HUES48 (cell line): Measurements from ENCODE around the gene RUBCN.

Source experiments
- H3K27ac ChIP-seq: one replicate; pipeline ENCODE4 v1.7.0; 2013; ENCODE audit warnings: low read depth, low read length, inconsistent platforms
- H3K27me3 ChIP-seq: 2 replicates; pipeline ENCODE4 v1.6.1; 2013; ENCODE audit warnings: mild to moderate bottlenecking, low read length; ENCODE audit not compliant: control insufficient read depth, insufficient read depth
- H3K36me3 ChIP-seq: 2 replicates; pipeline ENCODE4 v1.6.1; 2013; ENCODE audit warnings: low read length; ENCODE audit not compliant: control insufficient read depth, insufficient read depth
- H3K4me1 ChIP-seq: 2 replicates; pipeline ENCODE4 v1.6.1; 2013; ENCODE audit warnings: mild to moderate bottlenecking, low read length; ENCODE audit not compliant: control insufficient read depth, insufficient read depth
- H3K4me3 ChIP-seq: 2 replicates; pipeline ENCODE4 v1.5.1; 2013; ENCODE audit warnings: mild to moderate bottlenecking, low read depth, low read length
- H3K9ac ChIP-seq: 2 replicates; pipeline ENCODE4 v1.6.1; 2013; ENCODE audit warnings: mild to moderate bottlenecking, low read depth, low read length, moderate library complexity
- H3K9me3 ChIP-seq: 2 replicates; pipeline ENCODE4 v1.6.1; 2013; ENCODE audit warnings: low read length; ENCODE audit not compliant: control insufficient read depth, insufficient read depth

Gene RUBCN

DNA sequence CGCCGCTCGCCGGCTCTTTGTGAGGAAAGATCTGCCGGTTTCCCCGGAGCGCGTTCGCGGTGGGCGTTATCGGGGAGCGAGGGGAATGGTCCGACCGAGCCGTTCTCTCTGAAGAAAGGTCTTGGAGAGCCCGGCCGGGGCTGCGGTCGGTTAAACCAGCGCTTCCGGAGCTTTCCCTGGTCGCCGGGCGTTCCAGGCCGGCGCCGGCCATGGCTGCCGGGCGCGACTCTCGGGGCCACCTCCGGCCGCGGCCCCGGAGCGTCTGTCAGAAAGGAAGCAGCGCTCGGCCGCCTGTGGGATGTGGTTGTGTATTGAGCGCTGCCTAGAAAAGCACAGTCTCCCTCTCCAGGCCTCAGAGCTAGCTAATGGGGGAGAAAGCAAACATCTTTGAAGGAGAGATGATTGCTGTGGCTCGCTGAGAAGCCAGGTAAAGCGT, 13.7 kb upstream of the RUBCN start:
- peaks cover 43% of the 10 kb centered on the region for H3K27me3 ChIP-seq
- H3K27ac ChIP-seq = no peak overlapping the region
- H3K4me1 ChIP-seq = peaks cover 11% of the 10 kb centered on the region; the same call in 1 of the 2 replicates
- H3K4me3 ChIP-seq = peak overlapping the region; percentile 78
- H3K9me3 ChIP-seq = no peaks in the 10 kb centered on the region
- no peaks in the 10 kb centered on the region for H3K36me3 ChIP-seq
- H3K9ac ChIP-seq = no peak overlapping the region

DNA sequence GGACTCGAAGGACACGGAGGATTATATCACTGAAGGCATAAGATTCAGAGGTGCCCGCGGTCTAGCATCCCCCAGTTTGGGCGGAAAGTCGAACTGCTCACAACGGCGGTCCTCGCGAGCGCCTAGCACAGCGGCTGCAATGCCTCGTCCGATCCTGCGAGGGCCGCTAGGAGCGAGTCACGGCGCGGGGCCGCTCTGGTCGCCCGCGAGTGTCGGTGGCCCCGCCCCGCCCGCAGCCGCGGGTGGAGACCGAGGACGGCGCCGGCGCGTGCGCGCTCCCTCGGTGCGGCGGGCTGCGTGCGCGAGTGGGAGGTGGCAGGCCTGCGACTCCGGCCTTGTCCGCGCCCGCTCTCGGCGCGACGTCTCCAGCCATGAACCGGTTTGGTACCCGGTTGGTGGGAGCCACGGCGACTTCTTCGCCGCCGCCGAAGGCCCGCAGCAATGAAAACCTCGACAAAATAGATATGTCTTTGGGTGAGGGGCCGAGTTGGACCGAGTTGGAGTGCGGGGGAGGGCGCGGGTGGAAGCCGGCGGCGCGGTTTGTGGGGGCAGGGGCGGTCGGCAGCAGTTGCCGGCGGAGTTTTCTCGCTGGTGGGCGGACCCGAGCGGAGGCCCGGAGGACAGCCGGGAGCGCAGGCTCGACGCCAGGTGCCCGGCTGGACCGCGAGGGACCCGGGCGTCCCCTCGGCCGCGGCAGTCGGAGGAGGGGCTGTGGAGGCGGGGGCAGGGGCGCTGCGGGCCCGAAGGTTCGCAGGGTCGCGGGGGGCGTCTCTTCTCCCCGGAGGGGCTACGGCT, 13.1 kb upstream of the RUBCN start, which contains the start of gene FYTTD1:
FYTTD1 (plus strand) TSS at position 283 of the 795 bp plus-strand sequence; CDS start at position 372, 89 bp downstream.
- no peaks in the 10 kb centered on the region for H3K36me3 ChIP-seq
- no peak within 1 kb of the TSS for H3K27ac ChIP-seq
- peaks cover 11% of the 10 kb centered on the region; the same call in 1 of the 2 replicates for H3K4me1 ChIP-seq
- H3K9me3 ChIP-seq = no peaks in the 10 kb centered on the region
- peaks cover 43% of the 10 kb centered on the region for H3K27me3 ChIP-seq
- no peak within 1 kb of the TSS; the same call in 1 of the 2 replicates for H3K9ac ChIP-seq
- peak within 1 kb of the TSS; percentile 78 for H3K4me3 ChIP-seq

DNA sequence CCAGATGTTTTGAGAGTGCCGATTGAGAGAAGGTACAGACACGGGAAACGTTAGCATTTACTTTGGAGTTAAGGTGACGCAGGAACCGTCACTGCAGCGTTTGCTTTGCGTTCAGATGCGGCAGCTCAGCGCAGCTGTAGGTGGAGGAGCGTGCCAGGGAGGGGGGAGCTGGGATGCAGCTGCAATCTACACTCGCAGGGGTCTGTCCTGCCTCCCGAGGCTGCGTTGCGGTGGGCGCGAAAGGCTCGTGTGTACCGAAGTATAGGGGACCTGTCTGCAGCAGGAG, 12.6 kb upstream of the RUBCN start:
- H3K4me3 ChIP-seq = peak overlapping the region; percentile 78
- no peaks in the 10 kb centered on the region for H3K9me3 ChIP-seq
- no peaks in the 10 kb centered on the region for H3K36me3 ChIP-seq
- peaks cover 43% of the 10 kb centered on the region for H3K27me3 ChIP-seq
- H3K9ac ChIP-seq = no peak overlapping the region
- H3K27ac ChIP-seq = no peak overlapping the region
- H3K4me1 ChIP-seq = peaks cover 11% of the 10 kb centered on the region; the same call in 1 of the 2 replicates

DNA sequence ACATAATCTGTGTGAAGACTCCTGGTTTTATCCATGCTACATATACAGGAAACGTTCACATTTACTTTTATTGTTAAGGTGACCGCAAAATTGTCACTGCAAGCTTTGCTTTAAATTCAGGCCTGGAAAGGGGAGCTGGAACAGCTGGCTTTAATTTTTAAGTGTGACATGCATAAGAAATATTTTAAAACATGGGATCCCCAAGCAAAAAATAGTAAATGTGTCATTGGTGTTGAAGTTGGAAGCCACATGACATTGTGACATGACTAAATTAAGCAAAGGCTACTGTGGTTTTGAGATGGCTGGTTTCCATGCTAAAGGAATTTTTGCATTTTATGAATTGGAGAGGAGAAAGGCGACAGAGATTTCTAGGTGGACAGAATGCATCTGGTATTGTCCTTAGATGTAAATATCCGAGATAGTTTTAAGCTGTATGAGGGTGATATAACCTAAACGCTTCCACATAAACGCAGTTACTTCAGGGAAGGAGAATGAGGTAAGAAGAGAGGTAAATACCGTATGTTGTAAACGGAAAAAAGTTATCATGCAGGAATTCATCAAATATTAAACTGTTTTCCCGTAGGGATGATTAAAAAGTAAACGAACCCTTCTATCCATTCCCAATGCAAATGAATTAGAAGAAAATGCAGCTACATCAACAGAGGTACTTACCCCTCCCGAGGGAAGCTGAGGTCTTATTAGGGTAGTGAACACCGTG, 12.1 kb upstream of the RUBCN start:
- Histone ChIP-seq H3K27ac (no peak overlapping the region), H3K4me1 (peaks cover 11% of the 10 kb centered on the region; the same call in 1 of the 2 replicates), H3K9me3 (no peaks in the 10 kb centered on the region), H3K27me3 (peaks cover 43% of the 10 kb centered on the region), H3K4me3 (peak overlapping the region; percentile 78), H3K9ac (no peak overlapping the region), H3K36me3 (no peaks in the 10 kb centered on the region)

DNA sequence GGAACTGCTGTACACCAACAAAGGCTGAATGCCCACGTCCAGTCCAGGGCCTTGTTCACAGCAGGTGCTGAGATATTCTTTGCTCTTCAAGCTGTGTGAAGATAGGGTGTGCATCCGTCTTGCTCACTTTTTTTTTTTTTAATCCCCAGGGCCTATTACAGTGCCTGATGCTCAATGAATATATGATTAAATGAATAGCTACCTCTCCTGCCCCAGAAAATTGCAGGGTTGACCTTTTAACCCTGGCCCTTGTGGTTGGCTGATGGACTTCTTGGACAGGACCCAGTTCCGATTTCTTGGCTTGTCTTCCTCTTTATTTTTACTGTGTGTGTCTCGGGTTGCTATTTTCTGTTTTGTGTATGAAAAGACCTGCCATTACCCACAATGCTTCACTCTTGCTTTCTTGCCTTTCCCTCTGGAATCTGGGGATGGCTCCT, 10.1 kb upstream of the RUBCN start:
- H3K9me3 ChIP-seq = no peaks in the 10 kb centered on the region
- H3K4me3 ChIP-seq = no peak overlapping the region
- H3K36me3 ChIP-seq = no peaks in the 10 kb centered on the region
- peaks cover 11% of the 10 kb centered on the region; the same call in 1 of the 2 replicates for H3K4me1 ChIP-seq
- H3K27ac ChIP-seq = no peak overlapping the region
- peaks cover 36% of the 10 kb centered on the region for H3K27me3 ChIP-seq
- H3K9ac ChIP-seq = no peak overlapping the region

DNA sequence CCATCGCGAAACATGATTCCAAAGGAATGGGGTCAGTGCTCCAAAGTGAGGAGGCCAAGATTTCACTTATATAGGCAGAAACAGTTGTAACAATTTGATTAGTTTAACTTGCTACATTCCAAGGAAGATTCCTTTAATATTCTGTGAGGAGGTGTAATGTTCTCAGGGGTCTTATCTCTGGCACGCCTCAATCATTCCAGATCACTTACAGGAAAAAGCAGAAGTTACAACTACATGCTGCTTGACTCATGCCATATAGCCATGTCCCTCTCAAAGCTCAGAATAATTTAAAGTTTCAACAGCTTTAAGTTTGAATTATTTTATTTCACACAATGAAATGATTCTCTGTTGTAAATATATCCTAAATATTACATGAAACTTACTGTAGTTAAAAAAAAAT, 9.5 kb upstream of the RUBCN start:
- H3K36me3 ChIP-seq = no peaks in the 10 kb centered on the region
- H3K4me1 ChIP-seq = peaks cover 11% of the 10 kb centered on the region; the same call in 1 of the 2 replicates
- H3K9ac ChIP-seq = no peak overlapping the region
- H3K27me3 ChIP-seq = peaks cover 30% of the 10 kb centered on the region
- H3K9me3 ChIP-seq = no peaks in the 10 kb centered on the region
- H3K4me3 ChIP-seq = no peak overlapping the region
- no peak overlapping the region for H3K27ac ChIP-seq

DNA sequence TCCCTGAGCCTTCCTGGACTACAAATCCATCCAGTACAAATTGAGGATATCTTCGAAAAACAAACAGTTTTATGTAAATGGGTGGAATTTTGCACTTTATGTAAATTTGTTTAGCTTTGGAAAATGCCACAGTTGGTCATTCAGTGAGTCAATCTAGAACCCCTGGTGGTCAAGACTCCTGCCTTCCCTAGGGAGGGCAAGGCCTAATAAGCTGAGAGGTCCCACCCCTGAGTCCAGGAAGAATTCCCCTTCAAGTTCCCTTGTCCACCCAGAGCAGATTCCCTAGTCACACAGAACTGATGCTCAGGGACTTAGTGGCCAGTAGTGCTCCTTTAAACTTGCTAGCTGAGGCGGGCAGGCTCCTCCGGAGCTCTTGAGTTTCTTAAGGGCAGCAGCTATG, 6.1 kb upstream of the RUBCN start:
- Histone ChIP-seq H3K27ac (no peak overlapping the region), H3K4me1 (0 out of 2 replicates have a peak, but pooled peaks cover 8% of the 10 kb centered on the region), H3K27me3 (no peaks in the 10 kb centered on the region), H3K9me3 (no peaks in the 10 kb centered on the region), H3K9ac (no peak overlapping the region), H3K36me3 (no peaks in the 10 kb centered on the region), H3K4me3 (no peak overlapping the region)

DNA sequence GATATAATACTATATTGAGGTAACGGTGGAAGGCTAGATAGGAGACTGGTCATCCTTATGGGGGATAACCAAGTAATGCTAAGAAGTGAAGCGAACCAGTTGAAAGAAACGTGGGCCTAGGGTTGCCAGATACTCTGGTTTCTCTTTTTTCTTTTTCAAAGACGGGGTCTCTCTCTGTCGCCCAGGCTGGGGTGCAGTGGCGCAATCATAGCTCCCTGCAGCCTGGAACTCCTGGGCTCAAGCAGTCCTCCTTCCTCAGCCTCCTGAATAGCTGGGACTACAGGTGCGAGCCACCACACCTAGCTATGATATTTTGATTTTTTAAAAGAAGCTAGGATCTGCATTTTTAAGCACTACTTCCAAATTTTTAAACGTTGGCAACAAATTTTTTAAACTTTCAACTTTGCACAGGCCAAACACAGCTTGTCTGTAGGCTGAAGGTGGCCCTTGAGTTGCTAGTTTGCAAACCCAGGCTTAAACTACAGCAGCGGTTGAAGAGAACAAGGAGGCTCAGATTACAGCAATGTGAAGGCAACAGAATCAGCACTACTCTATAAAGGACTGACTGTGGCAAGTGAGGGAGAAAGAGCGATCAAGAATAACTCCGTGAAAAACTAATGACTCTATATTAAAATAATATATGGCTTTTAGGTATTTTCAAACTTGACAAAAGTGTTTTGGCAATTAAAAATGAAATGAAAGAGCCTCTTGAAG, 1.2 kb upstream of the RUBCN start:
- Histone ChIP-seq H3K4me1 (0 out of 2 replicates have a peak, but pooled peaks cover 3% of the 10 kb centered on the region), H3K27me3 (no peaks in the 10 kb centered on the region), H3K9me3 (no peaks in the 10 kb centered on the region), H3K9ac (no peak overlapping the region), H3K27ac (no peak overlapping the region), H3K36me3 (no peaks in the 10 kb centered on the region), H3K4me3 (peak overlapping the region; percentile 75)

DNA sequence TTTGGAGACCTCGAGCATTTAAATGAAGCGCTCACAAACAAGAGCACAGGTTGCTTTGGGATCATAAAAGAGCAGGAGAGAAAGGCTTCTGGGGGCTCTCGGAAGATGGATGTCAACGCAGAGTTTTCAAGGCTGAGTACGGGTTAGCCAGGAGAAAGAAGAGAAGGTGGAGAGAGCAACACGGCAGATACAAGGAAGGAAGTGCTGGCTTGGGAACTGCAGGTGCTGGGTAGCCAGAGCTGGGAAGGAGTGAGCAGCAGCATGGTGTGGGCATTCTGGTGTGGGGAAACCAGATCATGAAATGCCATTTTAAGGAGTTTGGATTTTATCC, 580 bp upstream of the RUBCN start:
- no peaks in the 10 kb centered on the region for H3K36me3 ChIP-seq
- peak overlapping the region; percentile 70 for H3K27ac ChIP-seq
- H3K27me3 ChIP-seq = no peaks in the 10 kb centered on the region
- 0 out of 2 replicates have a peak, but pooled peaks cover 3% of the 10 kb centered on the region for H3K4me1 ChIP-seq
- H3K9me3 ChIP-seq = no peaks in the 10 kb centered on the region
- H3K4me3 ChIP-seq = peak overlapping the region; percentile 75
- H3K9ac ChIP-seq = peak overlapping the region; percentile 53

DNA sequence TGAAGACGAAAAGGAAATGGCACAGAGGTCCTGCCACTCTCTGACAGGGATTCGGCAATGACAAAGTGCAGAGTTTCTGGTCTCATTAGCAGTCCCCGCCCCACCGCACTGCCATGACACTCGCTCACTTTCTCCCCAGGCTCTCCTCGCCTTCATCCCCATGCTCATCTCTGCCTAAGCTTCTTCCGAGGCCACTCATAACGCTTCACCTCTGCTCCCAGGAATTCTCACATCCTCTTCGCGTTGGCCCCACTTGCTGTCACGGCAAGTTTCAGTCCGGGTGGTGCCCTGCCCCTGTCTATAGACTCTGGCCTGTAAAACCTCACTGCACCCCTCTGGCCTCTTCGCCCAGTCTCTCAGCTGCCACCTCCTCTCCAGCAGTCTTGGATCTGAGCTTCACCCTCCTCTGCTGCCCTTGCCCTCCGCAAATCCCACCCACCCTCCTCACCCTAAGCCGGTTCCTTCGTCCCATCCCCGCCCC, 654 bp downstream of the RUBCN start:
- peak overlapping the region; percentile 20 for H3K27ac ChIP-seq
- H3K9ac ChIP-seq = no peak overlapping the region
- H3K4me3 ChIP-seq = peak overlapping the region; percentile 75
- H3K4me1 ChIP-seq = 0 out of 2 replicates have a peak, but pooled peaks cover 3% of the 10 kb centered on the region
- H3K27me3 ChIP-seq = no peaks in the 10 kb centered on the region
- H3K9me3 ChIP-seq = no peaks in the 10 kb centered on the region
- H3K36me3 ChIP-seq = no peaks in the 10 kb centered on the region
